SH-SY5Y (cell line): ENCODE results near the gene NENF.

ENCODE experiments used
- GATA2 ChIP-seq: IDR thresholded peaks from 2 replicates; pipeline ENCODE4 v1.6.1; 2011; ENCODE audit warnings: mild to moderate bottlenecking, low read depth, low read length
- GATA3 ChIP-seq: IDR thresholded peaks from 2 replicates; pipeline ENCODE4 v1.6.1; 2011; ENCODE audit warnings: low read depth, mild to moderate bottlenecking, low read length, moderate library complexity

DNA sequence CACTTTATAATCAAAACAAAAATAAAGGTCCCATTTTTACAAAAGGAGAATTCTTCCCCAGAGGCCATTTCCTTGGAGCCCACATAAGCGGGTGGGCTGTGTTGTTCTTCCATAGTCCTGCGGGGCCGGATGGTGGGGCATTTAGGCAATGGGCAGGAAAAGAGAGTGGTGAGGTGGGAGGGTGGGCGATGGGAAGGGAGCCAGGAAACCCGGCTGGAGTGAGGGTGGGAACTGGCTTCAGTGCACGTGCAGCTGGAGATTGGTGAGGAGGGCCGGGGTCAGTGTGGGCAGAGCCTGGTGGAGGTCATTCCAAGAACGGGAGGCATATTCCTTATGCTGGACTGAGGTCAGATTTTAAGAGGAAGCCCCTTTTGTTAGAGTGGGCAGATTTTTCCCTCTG, 13.6 kb downstream of the NENF start:
- no peak for TF ChIP-seq GATA2
- TF ChIP-seq GATA3 = no peak
